GM21723 (cell line): ENCODE results near the gene KRTAP10-1.
"Not testable (repeated sequence)": the region's sequence is repeated elsewhere in the genome, so short reads cannot be mapped to it uniquely, and the experiment has no call there.

ENCODE experiments used
- ATAC-seq: cut with Tn5 transposase; IDR thresholded peaks from one replicate; pipeline ENCODE4 v1.9.1; 2021; ENCODE audit warnings: mild to moderate bottlenecking, moderate library complexity; ENCODE audit not compliant: unreplicated experiment

KRTAP10-1 gene

DNA sequence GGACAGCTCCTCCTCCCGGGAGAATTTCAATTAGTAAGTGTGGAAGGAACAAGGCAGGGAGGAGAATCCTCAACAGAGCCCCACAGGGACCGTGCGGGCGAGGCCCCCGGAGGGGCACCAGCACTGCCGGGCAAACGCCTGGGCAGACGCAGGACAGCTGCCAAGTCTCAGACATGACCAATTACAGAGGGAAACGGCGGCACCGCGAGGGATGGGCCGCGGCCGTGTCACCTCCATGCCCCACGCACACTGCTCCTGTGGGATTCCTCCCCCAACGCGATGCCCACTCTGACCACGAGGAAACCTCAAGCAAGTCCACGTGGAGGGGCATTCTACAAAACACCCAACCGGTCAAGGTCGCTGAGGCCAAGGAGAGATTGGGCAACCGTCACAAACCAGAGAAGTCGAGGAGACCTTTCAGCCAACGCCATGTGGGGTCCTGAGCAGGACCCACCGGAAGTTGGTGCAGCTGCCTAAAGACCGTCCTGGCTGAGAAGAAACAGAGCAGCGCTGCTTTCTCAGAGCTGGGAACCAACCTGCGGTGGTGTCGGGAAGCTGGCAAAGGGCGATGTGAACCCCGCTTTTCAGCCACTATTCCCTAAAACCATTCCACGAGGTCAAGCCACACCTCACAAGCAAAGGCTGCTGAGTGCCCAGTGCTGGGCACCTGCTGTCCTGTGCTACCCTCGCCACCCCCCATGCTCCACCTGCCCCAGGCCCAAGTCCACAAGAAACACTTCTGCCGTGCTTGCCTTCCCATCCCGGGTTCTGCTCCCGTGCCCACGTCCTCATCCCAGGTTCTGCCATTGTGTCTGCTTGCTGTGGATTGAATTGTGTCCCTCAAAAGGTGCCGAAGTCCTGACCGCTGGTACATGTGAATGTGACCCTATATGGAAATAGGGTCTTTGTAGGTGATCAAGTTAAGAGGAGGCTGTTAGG lies 32.1 kb upstream of the KRTAP10-1 start:
- ATAC-seq, result no peak

DNA sequence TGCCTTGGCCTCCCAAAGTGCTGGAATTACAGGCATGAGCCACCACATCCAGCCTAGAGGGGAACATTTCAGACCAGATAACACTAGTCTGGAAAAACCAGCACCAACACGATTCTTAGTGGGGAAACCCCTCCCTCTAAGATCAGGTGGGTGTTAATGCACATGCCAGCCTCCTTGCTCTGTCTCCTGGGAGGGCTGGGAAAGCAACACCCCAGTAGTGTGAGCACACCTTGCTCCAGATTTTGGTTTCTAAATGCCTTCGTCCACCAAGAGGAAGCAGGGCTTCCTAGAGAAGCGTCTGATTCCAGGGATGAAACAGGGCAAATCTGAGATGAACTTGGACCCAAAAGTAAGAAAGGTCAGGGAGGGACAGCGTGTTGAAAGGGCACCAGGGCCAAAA lies 31.3 kb upstream of the KRTAP10-1 start:
- no peak for ATAC-seq

DNA sequence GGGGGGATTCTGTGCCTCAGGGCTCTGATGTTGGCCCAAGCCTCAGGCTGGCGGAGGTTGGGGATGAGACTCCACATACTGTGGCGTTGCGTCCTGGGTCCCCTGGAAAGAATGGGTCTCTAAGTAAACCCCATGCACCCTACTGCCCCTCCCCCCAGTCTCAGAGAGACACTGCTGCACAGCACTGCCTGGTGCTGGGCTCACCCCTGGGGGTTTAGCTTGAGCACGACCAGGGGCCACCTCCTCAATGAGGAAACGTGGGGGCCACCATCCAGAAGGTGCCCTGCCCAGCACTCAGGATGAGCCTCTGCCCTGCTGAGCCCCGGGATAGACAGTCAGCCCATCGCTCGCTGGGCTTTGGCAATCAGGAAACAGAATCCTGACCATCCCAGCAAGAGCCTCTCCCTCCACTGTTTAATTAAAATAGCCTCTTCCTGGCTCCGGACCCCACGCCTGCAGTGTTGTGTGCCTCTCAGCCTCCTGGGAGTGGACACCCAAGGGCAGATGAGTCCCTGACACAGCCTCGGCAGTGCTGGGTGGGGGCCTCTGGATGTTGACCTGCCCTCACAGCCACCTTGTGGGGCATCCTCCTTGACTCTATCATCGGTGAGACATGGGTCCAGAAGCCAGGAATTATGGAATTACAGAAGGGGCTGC lies 30.0 kb upstream of the KRTAP10-1 start:
- no peak for ATAC-seq

DNA sequence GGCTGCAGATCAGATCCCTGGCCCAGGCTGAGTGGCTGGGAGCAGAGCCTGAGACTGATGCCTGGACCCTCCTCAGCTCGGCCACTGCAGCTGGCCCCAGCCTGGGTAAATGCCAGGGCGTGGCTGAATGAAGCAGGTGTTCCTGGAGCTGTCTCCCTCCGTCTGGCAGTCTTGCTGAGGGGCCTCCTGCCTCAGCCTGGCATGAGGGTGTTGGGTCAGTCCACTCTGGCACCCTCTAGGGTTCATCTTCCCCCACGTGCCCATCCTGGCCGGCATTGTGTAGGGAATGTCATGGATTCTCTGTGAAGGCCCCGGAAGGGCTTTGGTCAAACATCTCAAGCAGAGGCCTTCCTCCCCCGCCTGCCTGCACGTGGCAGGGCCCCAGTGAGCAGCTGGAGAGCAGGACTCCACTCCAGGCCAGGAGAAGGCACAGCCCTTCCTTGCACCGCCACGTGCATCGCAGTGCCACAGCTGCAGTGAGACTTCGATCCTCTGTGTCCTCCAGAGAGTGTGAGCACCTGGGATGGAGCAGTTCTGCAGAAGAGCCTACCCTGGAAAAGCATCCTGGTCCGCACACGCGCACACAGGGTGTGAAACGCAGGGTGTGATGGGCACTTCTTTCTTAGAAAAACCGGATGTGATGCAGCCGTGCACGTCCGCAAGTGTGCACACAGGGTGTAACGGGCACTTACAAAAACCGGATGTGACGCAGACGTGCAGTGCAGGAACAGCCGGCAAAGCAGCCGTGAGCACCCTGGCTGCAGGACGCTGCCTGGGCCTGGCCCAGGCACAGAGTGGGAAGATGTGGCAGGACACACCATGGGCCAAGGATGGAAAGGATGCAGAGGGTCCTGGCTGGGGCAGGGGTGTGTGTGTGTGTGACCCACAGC lies 28.9 kb upstream of the KRTAP10-1 start:
- ATAC-seq, result no peak

DNA sequence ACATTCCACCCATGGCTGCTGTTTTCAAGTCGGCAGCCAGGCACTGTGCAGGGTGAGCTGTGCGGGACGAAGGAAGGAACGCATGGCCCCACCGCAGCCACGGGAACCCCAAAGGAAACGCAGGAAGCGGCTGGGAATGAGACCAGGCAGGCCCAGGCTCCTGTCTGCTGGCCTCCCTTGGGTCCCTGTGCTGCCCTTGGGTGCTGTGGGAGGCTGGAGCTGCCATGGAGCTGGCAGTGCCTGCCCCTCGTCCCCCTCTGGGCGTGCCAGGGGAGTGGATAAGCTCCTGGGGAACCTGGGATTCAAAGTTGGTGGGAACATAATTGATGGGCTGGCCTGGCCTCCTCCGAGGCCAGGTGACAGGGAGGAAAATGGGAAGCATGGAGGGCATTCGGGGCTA lies 28.3 kb upstream of the KRTAP10-1 start:
- ATAC-seq, result no peak

DNA sequence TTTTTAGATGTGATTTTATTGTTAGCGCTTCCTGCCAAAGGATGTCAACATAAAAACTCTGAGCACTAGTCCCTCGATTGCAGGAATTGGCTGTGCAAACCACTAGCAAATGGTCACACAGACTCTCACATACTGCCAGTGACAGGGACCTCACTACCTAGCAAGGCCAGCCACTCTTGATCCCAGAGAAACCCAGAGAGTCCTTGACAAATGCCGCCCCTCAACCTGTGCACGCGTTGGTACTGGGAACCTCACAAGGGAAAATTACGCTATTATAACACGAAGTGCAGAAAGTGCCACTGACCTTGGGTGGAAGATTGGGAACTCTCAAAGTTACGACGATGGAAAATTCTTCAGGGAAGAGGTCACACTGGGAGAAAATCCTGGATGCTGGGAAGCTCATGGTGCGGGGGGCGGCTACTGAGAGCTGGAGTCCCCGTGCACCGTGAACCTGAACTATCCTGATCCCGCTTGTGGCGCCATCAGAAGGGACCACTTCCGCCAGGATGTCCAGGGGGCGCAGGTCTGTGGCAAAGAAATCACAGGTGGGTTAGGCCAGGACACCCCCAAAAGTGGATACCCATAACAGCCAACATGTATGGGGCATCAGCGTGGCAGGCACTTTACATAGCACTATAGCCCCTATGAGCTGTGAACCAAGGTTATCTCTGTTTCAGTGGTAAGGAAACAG lies 27.6 kb upstream of the KRTAP10-1 start:
- no peak for ATAC-seq

DNA sequence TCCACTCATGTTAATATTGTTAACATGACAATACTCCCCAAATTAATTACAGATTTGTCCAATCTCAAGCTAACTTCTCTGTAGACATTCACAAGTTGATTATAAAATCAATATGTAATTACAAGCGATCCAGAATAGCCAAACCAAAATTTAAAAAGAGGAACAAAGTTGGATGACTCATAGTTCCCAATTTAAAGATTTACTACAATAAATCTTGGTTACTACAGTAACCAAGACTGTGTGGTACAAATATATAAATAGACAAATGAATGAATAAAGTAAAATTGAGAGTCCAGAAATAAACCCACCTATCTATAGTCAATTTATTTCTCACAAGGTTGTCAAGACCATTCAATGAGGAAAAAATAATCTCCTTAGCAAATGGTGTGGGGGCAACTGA lies 26.4 kb upstream of the KRTAP10-1 start:
- ATAC-seq, result no peak

DNA sequence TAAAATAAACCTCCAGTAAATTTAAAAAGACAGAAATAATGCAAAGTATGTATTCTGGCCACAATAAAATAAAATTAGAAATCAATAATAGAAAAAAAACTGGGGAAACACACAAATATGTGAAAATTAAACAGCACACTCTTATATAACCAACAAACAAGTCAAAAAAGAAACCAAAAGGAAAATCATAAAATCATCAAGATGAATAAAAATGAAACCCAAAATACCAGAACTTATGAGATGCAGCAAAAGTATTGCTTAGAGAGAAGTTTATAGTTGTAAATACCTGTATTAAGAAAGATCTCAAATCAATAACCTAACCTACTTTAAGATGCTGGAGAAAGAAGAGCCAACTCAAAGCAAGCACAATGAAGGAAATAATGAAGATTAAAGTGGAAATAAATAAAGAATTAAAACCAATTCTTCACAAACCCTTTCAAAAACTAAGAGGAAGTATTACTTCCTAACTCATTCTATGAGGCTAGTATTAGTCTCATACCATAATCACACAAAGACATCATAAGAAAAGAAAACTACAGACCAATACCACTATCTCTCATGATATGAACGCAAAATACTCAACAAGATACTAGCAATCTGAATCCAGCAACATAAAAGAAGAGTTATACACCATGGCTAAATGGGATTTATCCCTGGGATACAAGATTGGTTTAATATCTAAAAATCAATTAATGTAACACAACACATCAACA lies 25.0 kb upstream of the KRTAP10-1 start:
- ATAC-seq, result no peak

DNA sequence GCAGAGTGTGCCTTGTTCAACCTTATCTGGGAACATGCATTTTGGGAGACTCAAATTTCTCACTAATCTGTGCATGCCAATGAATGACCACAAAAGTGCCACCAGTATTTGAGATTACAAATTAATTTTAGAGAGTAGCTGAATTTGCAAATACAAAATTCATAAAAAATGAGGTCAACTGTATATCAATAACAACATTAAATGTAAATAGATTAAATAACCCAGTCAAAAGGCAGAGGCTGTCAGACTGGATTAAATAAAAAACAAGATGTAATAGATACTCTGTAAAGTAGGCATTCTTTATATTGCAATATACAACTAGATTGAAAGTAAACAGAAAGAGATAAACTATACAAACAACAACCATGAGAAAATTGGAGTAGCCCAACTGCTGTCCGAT lies 24.1 kb upstream of the KRTAP10-1 start:
- ATAC-seq, result no peak

DNA sequence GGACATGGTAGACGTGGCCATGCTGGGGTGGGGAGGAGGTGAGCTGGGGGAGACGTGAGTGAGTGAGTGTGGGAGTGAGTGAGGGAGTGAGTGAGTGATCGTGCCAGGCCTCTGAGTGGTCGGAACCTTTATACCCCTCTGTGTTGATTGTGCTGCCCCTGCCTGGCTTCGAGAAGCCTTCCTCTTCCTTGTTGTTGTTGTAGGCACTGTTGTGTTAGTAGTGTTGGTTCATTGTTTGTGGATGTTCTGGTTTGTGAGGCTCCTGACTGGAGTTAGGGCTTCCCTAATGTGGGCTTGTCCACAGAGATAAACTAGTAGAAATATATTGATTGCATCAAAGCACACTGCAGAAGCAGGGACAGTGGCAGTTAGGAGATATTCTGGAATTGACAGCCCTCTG lies 18.7 kb upstream of the KRTAP10-1 start, which contains the start of gene KRTAP10-3:
Gene KRTAP10-3, minus strand, starts transcription at position 101 of the 400 bp plus-strand sequence. Its CDS starts 80 bp downstream, at position 21.
- no peak for ATAC-seq

DNA sequence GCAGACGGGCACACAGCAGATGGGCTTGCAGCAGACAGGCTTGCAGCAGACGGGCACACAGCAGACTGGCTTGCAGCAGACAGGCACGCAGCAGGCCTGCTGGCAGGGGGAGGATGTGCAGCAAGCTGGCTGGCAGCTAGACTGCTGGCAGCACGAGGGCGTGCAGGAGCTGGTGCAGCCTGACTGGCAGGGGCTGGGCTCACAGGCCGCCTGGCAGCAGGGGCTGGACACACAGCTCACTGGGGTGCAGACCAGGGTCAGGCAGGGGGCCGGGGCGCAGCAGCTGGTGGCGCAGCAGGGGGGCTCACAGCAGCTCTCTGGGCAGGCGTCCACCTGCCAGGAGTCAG lies 18.3 kb upstream of the KRTAP10-1 start:
- ATAC-seq, result not testable (repeated sequence)

DNA sequence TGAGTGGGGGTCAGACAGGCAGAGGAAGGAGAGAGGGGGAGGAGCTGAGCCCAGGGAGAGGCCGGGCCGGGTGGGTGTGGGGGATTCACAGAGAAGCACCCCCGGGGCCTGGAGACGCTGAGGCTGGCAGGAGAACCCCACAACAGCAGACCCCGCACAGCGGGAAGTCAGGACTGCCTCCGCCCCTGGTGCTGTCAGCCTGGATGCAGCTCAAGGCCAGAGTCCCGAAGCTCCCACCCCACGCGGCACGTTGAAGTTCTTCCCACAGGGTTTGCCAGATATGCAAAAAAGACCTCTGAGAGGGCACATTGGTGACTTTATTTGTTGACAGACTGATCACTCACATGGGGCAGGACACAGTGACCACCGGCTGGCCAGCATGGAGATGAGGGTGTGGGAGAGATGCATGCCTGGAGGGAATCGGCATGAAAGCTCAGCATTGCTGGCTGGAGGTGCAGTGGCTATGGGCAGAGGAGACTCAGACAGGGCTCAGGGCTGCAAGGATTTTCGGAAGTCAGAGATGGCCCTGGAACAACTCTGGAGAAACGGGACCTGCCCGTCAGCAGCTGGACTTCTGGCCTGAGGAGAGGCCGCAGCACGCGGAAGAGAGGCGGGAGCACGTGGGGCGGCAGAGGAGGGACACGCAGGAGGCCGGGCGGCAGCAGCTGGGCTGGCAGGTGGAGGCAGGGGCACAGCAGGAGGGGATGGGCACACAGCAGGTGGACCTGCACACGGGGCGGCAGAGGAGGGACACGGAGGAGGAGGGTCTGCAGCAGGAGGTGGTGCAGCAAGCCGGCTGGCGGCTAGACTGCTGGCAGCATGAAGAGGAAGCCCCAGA lies 17.7 kb upstream of the KRTAP10-1 start:
- ATAC-seq, result no peak

DNA sequence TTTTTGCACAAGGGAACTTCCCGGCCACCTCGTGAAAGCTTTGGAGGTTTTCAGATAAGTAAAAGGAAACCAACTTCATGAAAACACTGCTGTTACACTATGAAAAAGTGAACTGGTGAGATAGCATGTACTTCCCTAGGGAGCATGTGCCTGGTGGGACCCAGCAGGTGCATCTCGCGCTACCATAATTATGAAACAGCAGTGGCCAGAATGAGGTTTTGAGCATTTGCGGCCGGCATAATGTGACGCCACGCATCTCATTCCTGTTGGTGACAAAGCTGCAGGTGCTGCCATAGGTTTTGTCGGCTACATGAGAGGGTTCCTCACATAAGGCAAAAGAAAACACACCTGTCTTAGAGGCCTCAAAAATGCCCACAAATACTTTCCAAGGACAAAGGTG lies 16.9 kb upstream of the KRTAP10-1 start:
- no peak for ATAC-seq

DNA sequence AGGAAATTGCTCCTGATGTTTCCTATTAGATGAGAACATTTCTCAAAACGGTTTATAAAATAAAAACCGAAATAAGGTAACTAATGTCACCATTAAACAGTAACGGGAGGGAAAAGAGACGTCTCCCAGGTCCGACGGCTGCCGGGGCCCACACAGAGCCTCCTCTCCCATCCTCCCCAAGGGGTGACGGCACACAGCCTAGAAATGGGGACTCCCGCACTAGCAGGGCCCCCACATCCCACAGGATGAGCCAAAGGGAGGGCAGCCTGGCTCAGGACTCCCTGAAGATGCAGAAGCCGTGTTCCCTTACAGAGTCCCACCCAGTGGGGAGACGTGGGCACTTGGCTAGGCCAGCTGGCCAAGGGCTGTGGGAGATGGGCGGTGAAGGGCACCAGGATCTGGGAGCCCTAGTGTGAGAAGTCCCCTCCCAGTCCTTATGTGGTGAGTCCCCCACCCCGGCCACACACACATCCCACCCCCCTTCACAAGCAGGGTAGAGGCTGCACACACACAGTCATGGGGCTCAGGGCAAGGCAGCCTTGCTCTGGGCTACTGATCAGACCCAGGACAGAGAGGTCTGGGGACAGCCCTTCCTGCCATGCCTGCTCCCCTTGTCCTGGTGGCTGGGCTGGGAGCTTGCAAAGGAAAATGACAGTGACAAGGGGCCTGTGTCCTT lies 15.3 kb upstream of the KRTAP10-1 start:
- ATAC-seq, result no peak

DNA sequence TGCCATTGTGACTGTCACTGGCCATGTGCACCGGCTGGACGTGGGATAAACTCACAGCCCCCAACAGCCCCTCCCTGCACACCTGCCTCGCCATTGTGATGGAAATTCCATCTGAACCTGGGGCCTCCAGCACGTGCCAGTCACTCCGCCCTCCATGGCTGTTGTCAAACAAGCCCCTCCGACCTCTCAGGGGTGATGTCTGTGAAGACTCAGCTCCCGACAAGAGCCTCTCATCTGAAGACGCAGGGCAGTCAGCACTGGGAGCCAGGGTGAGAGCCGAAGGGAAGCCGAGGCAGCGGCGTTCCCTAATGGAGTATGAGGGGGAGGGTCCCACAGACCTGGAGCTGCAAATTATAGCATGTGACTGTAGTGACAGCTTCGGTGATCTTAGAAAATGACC lies 12.7 kb upstream of the KRTAP10-1 start:
- no peak for ATAC-seq

DNA sequence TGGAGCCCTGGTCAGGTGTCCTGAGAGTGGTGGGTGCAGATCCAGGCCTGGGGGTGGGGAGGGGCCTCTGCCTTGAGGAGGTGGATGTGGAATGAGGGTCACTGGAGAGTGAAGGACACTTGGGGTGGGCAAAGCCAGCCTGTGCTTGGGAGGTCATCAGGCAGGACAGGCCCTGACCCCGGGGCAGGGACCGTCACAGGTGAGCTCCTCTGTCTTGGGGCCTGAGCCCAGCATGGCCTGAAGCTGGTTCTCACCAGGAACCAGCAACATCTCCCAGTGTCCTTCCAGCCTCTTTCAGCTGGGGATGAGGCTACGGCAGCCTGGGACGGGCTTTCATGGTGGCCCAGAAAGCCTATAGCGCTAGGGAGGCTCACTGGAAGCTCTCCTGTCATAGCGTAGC lies 12.1 kb upstream of the KRTAP10-1 start:
- ATAC-seq, result no peak

DNA sequence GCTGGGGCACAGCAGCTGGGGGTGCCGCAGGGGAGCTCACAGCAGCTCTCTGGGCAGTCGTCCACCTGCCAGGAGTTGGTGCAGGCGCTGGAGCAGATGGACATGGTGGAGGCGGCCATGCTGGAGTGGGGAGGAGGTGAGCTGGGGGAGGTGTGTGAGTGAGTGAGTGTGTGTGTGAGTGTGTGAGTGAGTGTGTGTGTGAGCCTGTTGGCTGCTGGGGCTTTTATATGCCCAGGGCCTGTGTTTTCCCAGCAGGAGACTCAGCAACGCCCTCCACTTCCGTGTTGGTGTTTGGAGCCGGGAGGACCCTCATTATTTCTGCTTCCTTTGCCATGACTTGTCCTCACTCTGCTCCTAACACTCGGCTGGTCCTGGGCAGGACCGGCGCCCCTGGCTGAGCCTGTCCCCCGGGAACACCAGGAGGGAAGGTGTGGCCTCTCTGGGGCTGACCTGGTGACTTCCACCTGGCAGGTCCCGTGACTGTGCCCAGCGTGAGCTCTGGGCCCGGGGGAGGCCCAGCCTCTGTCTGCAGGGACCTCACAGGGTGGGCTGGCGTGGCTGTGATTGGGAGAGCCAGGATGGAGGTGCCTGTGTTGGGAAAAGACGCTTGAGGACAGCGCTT lies 11.5 kb upstream of the KRTAP10-1 start, which contains the start of gene KRTAP10-2:
Gene KRTAP10-2, minus strand, starts transcription at position 166 of the 622 bp plus-strand sequence. Its CDS starts 47 bp downstream, at position 119.
- ATAC-seq, result no peak

DNA sequence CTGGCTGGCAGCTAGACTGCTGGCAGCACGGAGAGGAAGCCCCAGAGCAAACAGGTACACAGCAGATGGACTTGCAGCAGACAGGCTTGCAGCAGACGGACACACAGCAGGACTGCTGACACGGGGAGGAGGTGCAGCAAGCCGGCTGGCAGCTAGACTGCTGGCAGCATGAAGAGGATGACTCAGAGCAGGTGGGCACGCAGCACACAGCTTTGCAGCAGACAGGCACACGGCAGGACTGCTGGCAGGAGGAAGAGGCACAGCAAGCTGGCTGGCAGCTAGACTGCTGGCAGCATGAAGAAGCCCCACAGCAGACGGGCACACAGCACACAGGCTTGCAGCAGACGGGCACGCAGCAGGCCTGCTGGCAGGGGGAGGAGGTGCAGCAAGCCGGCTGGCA lies 10.8 kb upstream of the KRTAP10-1 start:
- ATAC-seq, result no peak
